Panc1 (cell line): ENCODE measurements around the gene CAAP1. TPM values are rescaled to one million over a fixed set of nuclear protein-coding genes. Genes with fewer than 3 reads are reported as not detected.

Experiments used
- ATAC-seq: fragments of 200-7000 bp; cut with Tn5 transposase; 2 replicates; pipeline ENCODE4 v1.9.1; 2020; ENCODE audit warnings: mild to moderate bottlenecking, moderate library complexity
- BruUV-seq: library from RNA; stranded (reverse); fragments of 400-500 nt; replicated peaks from 2 replicates; lab custom pipeline; 2021; lab: Mats Ljungman, UMichigan
- CTCF ChIA-PET: fragments of 300-600 bp; sonication (Branson Sonifier 250); formaldehyde crosslinking; loops from one replicate; lab custom pipeline; 2022; ENCODE audit warnings: antibody characterized with exemption; lab: Charles Lee
- POLR2A ChIA-PET: fragments of 300-600 bp; sonication (Branson Sonifier 250); formaldehyde crosslinking; loops from one replicate; lab custom pipeline; 2022; ENCODE audit warnings: antibody characterized with exemption; lab: Charles Lee
- DNase-seq: peaks from one replicate; pipeline ENCODE4 v3.0.0-alpha.2; 2010; ENCODE audit warnings: low read depth, low spot score
- H3K27ac ChIP-seq: 2 replicates; pipeline ENCODE4 v1.5.1; 2011; ENCODE audit warnings: mild to moderate bottlenecking, low read length, inconsistent platforms
- H3K27me3 ChIP-seq: fragments of 200-500 bp; sonication (Bioruptor generic); 2 replicates; pipeline ENCODE4 v1.6.0; 2014; ENCODE audit warnings: low read length, inconsistent platforms; ENCODE audit not compliant: control insufficient read depth, insufficient read depth
- H3K36me3 ChIP-seq: fragments of 200-500 bp; sonication (Bioruptor generic); 2 replicates; pipeline ENCODE4 v1.5.1; 2014; ENCODE audit warnings: inconsistent platforms, mild to moderate bottlenecking, low read length, moderate library complexity; ENCODE audit not compliant: control insufficient read depth, insufficient read depth
- H3K4me1 ChIP-seq: 2 replicates; pipeline ENCODE4 v1.5.1; 2011; ENCODE audit warnings: inconsistent platforms, mild to moderate bottlenecking, low read length, moderate library complexity; ENCODE audit not compliant: control insufficient read depth, insufficient read depth
- H3K4me3 ChIP-seq, 2 experiments: 2 replicates each; pipeline ENCODE4 v1.5.1; 2011 to 2012; ENCODE audit warnings: low read depth in 2 of 2, low read length in 2 of 2, mild to moderate bottlenecking in 2 of 2, inconsistent platforms in 1 of 2, moderate library complexity in 1 of 2
- H3K9me3 ChIP-seq: fragments of 200-500 bp; sonication (Bioruptor generic); 2 replicates; pipeline ENCODE4 v1.5.1; 2014; ENCODE audit warnings: low read depth, mild to moderate bottlenecking, inconsistent platforms, low read length, moderate library complexity; ENCODE audit not compliant: control insufficient read depth, insufficient read depth
- POLR2AphosphoS5 ChIP-seq: IDR thresholded peaks from 2 replicates; pipeline ENCODE4 v1.6.1; 2012; ENCODE audit warnings: mild to moderate bottlenecking, low read depth, low read length, moderate library complexity
- SIN3A ChIP-seq: IDR thresholded peaks from 2 replicates; pipeline ENCODE4 v1.6.1; 2012; ENCODE audit warnings: low read depth, mild to moderate bottlenecking, low read length, moderate library complexity, borderline replicate concordance; ENCODE audit not compliant: insufficient read depth
- TCF7L2 ChIP-seq: IDR thresholded peaks from 2 replicates; pipeline ENCODE4 v1.6.1; 2011; ENCODE audit warnings: mild to moderate bottlenecking, low read depth, low read length, inconsistent platforms
- in situ Hi-C: cut with HindIII; loops from 2 replicates; pipeline ENCODE4 v1.10.0; 2016; ENCODE audit warnings: low sequenced_read_pairs, low pct_unique_long_range_greater_than_20kb
- intact Hi-C: fragments of 100-400 bp; cut with micrococcal nuclease; formaldehyde crosslinking; loops from one replicate; pipeline ENCODE4 v1.10.0; 2022; ENCODE audit not compliant: unreplicated experiment
- total RNA-seq: library from RNA; stranded (reverse); gene quantifications from one replicate; pipeline ENCODE4 v1.2.1, GENCODE V29; 2021; ENCODE audit not compliant: unreplicated experiment
- TF ChIP-seq, protein P1 (sequence below): fragments of 450-650 bp; IDR thresholded peaks from 2 replicates; pipeline ENCODE4 v1.5.1; 2017; ENCODE audit warnings: mild to moderate bottlenecking
- TF ChIP-seq, protein P2 (sequence below), 2 experiments: IDR thresholded peaks; 2 replicates each; pipeline ENCODE4 v1.6.1; 2011 to 2012; ENCODE audit warnings: low read depth in 2 of 2, control low read depth in 1 of 2, low read length in 1 of 2, mild to moderate bottlenecking in 1 of 2, moderate library complexity in 1 of 2; ENCODE audit not compliant: insufficient read depth in 1 of 2

CAAP1 gene
- total RNA-seq, 1 experiment from 2014 or later = 7.2 TPM

DNA sequence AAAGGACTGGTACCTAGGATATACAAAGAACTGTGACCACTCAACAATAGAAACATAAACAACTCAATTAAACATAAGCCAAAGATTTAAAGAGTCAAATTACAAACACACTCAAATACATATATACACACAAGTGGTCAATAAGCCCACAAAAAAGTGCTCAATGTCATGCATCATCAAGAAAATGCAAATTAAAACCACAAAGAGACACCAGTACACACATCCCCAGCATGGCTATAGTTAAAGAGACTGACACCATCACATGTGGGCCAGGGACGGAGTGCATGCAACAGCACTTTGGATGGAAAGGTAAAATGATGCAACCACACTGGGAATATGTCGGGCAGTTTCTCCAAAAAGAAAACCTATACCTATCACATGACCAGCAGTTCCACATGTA, 89.7 kb downstream of the CAAP1 start:
- no TSS peak for BruUV-seq
- ChIA-PET POLR2A (no interaction called here), CTCF (no interaction called here)
- no peaks in the 10 kb centered on the region for H3K9me3 ChIP-seq
- H3K27ac ChIP-seq = no peak overlapping the region
- intact Hi-C loops (no loop called here), in situ Hi-C loops (no loop called here)
- H3K36me3 ChIP-seq = no peaks in the 10 kb centered on the region
- no peaks in the 10 kb centered on the region for H3K4me1 ChIP-seq
- H3K4me3 ChIP-seq = no peak overlapping the region
- ATAC-seq (no peak), DNase-seq (no peak)
- no peaks in the 10 kb centered on the region for H3K27me3 ChIP-seq
- TF ChIP-seq, protein P1, sequence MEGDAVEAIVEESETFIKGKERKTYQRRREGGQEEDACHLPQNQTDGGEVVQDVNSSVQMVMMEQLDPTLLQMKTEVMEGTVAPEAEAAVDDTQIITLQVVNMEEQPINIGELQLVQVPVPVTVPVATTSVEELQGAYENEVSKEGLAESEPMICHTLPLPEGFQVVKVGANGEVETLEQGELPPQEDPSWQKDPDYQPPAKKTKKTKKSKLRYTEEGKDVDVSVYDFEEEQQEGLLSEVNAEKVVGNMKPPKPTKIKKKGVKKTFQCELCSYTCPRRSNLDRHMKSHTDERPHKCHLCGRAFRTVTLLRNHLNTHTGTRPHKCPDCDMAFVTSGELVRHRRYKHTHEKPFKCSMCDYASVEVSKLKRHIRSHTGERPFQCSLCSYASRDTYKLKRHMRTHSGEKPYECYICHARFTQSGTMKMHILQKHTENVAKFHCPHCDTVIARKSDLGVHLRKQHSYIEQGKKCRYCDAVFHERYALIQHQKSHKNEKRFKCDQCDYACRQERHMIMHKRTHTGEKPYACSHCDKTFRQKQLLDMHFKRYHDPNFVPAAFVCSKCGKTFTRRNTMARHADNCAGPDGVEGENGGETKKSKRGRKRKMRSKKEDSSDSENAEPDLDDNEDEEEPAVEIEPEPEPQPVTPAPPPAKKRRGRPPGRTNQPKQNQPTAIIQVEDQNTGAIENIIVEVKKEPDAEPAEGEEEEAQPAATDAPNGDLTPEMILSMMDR = no peak
- TF ChIP-seq POLR2AphosphoS5 (no peak), TCF7L2 (no peak), SIN3A (no peak)
- TF ChIP-seq, protein P2, sequence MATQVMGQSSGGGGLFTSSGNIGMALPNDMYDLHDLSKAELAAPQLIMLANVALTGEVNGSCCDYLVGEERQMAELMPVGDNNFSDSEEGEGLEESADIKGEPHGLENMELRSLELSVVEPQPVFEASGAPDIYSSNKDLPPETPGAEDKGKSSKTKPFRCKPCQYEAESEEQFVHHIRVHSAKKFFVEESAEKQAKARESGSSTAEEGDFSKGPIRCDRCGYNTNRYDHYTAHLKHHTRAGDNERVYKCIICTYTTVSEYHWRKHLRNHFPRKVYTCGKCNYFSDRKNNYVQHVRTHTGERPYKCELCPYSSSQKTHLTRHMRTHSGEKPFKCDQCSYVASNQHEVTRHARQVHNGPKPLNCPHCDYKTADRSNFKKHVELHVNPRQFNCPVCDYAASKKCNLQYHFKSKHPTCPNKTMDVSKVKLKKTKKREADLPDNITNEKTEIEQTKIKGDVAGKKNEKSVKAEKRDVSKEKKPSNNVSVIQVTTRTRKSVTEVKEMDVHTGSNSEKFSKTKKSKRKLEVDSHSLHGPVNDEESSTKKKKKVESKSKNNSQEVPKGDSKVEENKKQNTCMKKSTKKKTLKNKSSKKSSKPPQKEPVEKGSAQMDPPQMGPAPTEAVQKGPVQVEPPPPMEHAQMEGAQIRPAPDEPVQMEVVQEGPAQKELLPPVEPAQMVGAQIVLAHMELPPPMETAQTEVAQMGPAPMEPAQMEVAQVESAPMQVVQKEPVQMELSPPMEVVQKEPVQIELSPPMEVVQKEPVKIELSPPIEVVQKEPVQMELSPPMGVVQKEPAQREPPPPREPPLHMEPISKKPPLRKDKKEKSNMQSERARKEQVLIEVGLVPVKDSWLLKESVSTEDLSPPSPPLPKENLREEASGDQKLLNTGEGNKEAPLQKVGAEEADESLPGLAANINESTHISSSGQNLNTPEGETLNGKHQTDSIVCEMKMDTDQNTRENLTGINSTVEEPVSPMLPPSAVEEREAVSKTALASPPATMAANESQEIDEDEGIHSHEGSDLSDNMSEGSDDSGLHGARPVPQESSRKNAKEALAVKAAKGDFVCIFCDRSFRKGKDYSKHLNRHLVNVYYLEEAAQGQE (IDR thresholded peaks at IDR 0.05; ENCODE audit: insufficient read depth in 1 of 2, low read depth in 2 of 2, low read length in 1 of 2) = no peak

DNA sequence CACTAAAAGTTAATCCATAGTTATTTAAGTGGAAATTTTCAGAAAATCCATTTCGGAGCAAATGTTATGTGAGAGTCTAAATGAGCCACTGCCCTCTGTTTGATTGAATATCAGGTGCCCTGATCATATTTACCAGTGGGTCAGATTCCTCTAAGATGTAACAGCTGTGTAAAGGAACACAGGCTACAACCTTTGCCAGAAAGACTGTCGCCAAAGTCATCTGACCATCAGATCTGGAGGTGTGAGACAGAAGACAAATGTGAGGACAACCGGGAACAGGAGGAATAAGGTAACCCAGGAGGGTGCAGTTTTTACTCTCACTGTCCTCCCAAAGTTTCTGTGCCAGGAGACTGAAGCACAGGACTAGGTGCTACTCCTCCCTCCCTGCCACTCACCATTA, 90.8 kb downstream of the CAAP1 start:
- ChIA-PET CTCF (no interaction called here), POLR2A (no interaction called here)
- no peaks in the 10 kb centered on the region for H3K4me1 ChIP-seq
- no peaks in the 10 kb centered on the region for H3K9me3 ChIP-seq
- H3K4me3 ChIP-seq = no peak overlapping the region
- intact Hi-C loops (no loop called here), in situ Hi-C loops (no loop called here)
- no peak overlapping the region for H3K27ac ChIP-seq
- BruUV-seq = no TSS peak
- TF ChIP-seq POLR2AphosphoS5 (no peak), TCF7L2 (no peak), SIN3A (no peak)
- TF ChIP-seq, protein P1 = no peak
- TF ChIP-seq, protein P2 (IDR thresholded peaks at IDR 0.05; ENCODE audit: insufficient read depth in 1 of 2, low read depth in 2 of 2, low read length in 1 of 2) = no peak
- H3K36me3 ChIP-seq = no peaks in the 10 kb centered on the region
- ATAC-seq (no peak), DNase-seq (no peak)
- no peaks in the 10 kb centered on the region for H3K27me3 ChIP-seq
